ENCODE data around the gene RAB32.
"Not testable (repeated sequence)": the region's sequence is repeated elsewhere in the genome, so short reads cannot be mapped to it uniquely, and the experiment has no call there.

Gene RAB32

GRCh38 chr6:146543211-146543939 is at the start of gene RAB32:
Gene RAB32, plus strand, starts transcription at chr6:146543833. Its CDS starts 39 bp downstream, at chr6:146543872.
- no peak for FAIRE-seq

DNA sequence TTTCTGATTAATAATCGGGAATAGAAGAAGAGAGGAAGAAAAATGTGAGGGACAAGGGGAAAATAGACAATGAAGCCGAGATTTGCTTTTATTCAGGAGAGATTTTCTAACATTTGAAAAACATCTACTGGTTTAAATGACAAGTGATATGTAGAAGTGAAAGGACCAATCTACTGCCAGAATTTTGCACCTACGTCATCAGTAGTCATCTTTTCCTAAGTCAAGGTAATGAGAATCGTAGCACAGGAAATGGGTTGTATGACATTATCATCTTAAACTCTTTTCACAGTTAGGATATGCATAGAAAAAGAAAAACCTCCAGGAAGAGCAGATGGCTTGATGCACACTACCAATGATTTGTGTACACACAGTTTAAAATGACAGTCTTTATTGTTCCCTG is 45.3 kb upstream of the RAB32 start:
- peak; percentile 87 for FAIRE-seq

DNA sequence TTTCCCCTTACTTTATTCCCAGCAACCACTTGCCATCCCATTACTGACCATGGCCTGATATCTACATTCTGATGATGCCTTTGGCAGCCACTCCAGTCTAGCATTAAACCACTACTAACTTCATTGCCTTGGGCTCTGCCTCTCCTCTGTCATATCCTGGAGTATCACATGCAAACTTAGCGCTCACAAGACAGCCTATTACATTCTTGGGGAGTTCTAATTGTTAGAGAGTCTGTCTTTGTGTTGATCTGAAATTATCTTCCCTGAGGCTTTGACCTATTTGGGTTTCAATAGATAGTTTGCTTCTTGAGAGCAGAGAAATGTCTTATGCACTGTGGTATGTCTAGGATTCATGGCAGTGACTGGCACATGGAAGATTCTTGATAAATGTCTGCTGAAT is 40.5 kb upstream of the RAB32 start:
- FAIRE-seq, result no peak

DNA sequence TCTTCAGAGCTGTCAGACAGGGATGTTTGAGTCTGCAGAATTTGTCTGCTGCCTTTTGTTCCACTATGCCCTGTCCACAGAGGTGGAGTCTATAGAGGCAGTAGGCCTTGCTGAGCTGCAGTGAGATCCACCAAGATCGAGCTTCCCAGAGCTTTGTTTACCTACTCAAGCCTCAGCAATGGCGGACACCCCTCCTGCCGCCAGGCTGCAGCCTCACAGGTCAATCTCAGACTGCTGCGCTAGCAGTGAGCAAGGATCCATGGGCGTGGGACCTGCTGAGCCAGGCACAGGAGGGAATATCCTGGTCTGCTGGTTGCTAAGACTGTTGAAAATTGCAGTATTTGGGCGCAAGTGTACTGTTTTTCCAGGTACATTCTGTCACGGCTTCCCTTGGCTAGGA is 28.4 kb upstream of the RAB32 start:
- no peak for FAIRE-seq

DNA sequence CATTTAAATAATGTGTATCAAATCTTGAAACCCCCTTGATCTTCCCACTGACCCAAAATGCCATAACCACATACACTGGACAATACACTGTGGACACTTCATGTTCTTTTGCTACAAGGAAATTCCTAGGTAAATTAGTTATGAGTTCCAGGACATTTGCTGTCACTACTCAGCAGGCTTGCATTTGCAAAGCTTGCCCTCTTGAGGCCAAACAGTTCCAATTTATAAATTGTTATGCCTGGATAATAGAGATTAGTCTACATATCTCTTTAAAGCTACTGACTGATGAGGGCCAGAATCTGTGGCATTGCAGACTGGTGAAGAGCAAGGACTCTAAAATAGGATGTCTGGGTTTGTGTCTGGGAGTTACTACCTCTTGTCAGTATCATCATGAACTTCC is 17.4 kb upstream of the RAB32 start:
- FAIRE-seq, result peak; percentile 81

GRCh38 chr6:146532702-146533101 is 10.9 kb upstream of the RAB32 start:
- FAIRE-seq, result no peak

- FAIRE-seq, result no peak
These were observed 787 bp upstream of the RAB32 start for GRCh38 chr6:146542881-146543210.

- FAIRE-seq, result no peak
These were observed 445 bp downstream of the RAB32 start for GRCh38 chr6:146543940-146544615.

DNA sequence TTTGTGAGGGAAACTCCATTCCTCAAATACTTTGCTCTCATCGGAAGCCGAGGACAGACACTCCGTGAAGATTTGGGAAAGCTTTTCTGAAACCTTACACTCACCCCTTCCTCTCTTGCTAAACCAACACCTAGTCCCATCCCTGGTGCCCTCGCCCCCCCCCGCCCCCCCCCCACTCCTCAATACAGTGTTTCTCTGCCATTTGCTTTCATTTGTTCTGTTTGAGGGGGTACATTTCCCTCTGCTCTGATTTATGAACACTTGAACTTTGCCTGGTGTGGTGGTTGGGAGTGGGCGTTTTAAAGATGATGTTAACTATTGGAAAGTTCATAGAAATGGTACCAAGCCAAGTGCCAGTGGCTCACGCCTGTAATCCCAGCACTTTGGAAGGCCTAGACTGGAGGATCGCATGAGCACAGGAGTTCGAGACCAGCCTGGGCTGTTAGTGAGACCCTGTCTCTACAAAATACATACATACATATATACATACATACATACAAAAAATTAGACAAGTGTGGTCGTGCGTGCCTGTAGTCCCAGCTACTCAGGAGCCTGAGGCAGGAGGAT is 1.1 kb downstream of the RAB32 start:
- no peak for FAIRE-seq

- FAIRE-seq, result no peak
These were observed 1.9 kb downstream of the RAB32 start for GRCh38 chr6:146545581-146545980.

GRCh38 chr6:146546443-146547043 is 2.9 kb downstream of the RAB32 start:
- peak; percentile 45 for FAIRE-seq

DNA sequence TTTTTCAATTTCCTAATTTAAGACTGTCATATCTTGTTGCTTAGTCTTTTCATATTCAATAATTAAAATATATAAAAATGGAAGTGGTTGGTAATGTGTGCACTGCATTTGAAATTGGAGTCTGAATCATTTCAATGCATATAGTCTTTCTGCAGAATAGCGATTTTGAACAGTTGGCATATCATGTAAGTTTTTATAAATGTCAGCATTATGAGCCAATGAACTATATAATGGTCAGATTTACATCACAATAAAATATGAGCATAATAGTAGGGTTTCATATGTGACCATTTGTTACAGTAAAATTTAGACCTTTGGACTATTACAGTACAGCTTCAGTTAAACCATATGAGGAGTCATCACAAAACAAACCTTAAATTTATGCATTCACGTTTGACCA is 4.3 kb downstream of the RAB32 start:
- FAIRE-seq, result no peak

- no peak for FAIRE-seq
These were observed 5.3 kb downstream of the RAB32 start for GRCh38 chr6:146548898-146549374.

GRCh38 chr6:146550911-146551310 is 7.3 kb downstream of the RAB32 start:
- FAIRE-seq, result no peak

- FAIRE-seq, result no peak
These were observed 7.9 kb downstream of the RAB32 start for GRCh38 chr6:146551545-146551944.

GRCh38 chr6:146553377-146554135 is 9.9 kb downstream of the RAB32 start:
- no peak for FAIRE-seq

DNA sequence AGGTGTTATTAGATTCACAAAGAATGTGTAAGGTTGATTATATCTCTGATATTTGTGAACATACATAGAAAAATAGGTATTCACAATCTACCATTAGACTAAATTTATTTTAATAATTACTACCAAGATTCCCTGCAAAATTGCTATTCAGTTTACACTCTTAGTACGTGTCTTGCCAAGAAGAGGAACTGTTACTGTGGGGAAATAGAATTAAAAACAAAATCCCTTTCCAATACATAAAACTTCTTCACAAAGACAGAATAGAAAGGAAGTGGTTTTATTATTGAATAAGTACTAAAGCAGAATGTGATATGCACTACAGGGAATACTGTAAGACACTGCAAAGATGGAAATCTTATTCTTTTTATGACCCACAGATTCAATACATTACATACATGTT is 17.0 kb downstream of the RAB32 start:
- no peak for FAIRE-seq

DNA sequence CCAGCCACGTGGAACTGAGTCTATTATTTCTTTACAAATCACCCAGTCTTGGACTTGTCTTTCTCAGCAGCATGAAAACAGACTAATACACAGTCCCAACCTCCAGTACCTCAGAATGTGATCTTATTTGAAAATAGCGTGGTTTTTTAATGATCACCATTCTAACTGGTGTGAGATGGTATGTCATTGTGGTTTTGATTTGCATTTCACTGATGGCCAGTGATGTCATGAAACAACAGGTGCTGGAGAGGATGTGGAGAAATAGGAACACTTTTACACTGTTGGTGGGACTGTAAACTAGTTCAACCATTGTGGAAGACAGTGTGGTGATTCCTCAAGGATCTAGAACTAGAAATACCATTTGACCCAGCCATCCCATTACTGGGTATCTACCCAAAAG is 23.0 kb downstream of the RAB32 start:
- FAIRE-seq, result not testable (repeated sequence)

DNA sequence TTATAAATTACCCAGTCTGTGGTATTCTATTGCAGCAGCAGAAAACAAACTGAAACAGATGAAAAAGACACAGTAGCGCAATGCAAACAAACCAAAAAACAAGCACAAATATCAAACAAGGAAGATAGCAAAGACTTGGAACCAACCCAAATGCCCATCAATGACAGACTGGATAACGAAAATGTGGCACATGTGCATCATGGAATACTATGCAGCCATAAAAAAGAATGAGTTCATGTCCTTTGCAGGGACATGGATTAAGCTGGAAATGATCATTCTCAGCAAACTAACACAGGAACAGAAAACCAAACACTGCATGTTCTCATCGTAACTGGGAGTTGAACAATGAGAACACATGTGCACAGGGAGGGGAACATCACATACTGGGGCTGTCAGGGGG is 25.0 kb downstream of the RAB32 start:
- not testable (repeated sequence) for FAIRE-seq

DNA sequence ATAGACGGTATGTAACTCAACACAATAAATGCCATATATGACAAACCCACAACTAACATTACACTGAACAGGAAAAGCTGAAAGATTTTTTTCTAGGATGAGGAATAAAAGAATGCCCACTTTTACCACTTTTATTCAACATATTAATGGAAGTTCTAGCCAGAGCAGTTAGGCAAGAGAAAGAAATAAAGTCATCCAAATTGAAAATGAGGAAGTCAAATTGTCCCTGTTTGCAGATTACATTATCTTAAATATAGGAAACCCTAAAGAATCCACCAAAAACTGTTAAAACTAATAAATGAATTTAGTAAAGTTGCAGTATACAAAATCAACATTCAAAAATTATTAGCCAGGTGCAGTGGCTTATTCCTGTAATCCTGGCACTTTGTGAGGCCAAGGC is 30.6 kb downstream of the RAB32 start:
- FAIRE-seq, result no peak

DNA sequence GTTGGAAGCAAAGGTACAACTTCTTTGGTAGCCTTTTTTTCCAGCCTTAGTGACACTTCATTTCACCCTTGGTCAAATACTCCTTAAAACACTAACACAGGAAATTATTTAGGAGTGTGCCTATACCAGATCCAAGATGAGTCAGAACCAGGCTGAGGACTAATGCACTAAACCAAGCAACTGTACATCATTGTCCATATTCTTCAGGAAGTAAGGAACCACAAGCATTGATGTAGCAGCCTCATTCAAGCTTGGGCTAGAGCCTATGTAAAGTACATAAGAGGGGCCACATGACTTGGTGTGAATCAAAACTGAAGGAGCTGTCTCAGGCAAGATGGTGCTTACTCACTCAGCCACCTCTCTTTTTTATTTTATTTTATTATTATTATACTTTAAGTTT is 34.4 kb downstream of the RAB32 start:
- no peak for FAIRE-seq

DNA sequence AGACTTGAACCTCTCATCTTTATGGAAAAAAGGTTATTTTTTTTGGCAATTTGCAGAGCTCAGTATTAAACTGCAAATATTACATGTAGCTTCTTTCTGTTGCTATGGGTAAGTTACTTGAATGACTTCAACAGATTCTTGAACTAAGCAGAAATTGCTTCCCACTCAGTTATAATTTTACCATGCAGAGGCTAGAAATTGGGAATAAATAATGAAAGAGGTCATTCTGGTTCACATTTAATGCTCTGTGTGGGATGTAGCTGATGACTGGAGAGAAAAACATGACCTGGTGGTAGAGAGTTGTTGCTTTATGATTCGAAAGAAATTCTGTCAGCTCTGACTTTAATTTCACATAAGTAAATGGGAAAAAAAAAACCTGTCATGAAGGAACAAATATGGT is 38.3 kb downstream of the RAB32 start:
- FAIRE-seq, result no peak

DNA sequence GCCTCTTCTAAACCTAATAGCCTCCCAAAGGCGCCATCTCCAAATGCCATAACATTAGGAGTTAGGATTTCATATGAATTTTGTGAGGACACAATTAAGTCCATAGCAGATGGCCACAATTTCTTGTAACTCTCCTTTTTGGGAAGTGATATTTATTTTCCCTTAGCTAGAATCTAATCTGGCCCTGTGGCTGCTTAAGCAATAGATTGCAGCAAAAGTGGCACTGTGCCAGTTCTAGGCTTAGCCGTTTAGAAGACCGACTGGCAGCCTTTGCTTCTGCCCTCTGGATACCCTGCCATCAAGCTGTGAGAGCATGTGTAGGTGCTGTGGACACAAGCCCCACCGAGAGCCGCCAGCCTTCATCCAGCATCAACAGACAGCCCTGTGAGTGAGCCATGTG is 39.2 kb downstream of the RAB32 start:
- no peak for FAIRE-seq

Measured in islet of Langerhans (tissue), 1 donor.